ENCODE data around the gene LY6G6D.
A peak's percentile ranks its signal among the peaks of the same experiment; 100 is the strongest.
"Not testable (repeated sequence)": the region's sequence is repeated elsewhere in the genome, so short reads cannot be mapped to it uniquely, and the experiment has no call there.

The LY6G6D gene

GRCh38 chr6:31692886-31693285, 22.3 kb upstream of the LY6G6D start:
- DNase-seq = no peak

GRCh38 chr6:31693535-31693934, 21.6 kb upstream of the LY6G6D start:
- no peak for DNase-seq

GRCh38 chr6:31697555-31697954, 17.6 kb upstream of the LY6G6D start:
- no peak for DNase-seq

GRCh38 chr6:31700740-31701401, 14.3 kb upstream of the LY6G6D start:
- no peak for DNase-seq

GRCh38 chr6:31701666-31702404, 13.3 kb upstream of the LY6G6D start:
- no peak for DNase-seq

GRCh38 chr6:31702405-31702818, 12.7 kb upstream of the LY6G6D start:
- no peak for DNase-seq

GRCh38 chr6:31702819-31703716, 12.1 kb upstream of the LY6G6D start, which contains the start of gene ABHD16A:
TSS of gene ABHD16A (minus strand) at chr6:31703324. CDS start at chr6:31703281, 43 bp downstream.
- DNase-seq = peak; percentile 94

- DNase-seq = no peak
Measured at GRCh38 chr6:31705931-31706330, 9.2 kb upstream of the LY6G6D start.

- no peak for DNase-seq
Measured at GRCh38 chr6:31706599-31706998, 8.5 kb upstream of the LY6G6D start, which contains the start of gene LY6G6F. TSS of gene LY6G6F (plus strand) at chr6:31706866. CDS start at chr6:31706907, 41 bp downstream.

- no peak for DNase-seq
Measured at GRCh38 chr6:31707701-31708100, 7.4 kb upstream of the LY6G6D start.

- DNase-seq = no peak
Measured at GRCh38 chr6:31708224-31708623, 6.9 kb upstream of the LY6G6D start.

- DNase-seq = not testable (repeated sequence)
Measured at GRCh38 chr6:31709157-31709556, 6.0 kb upstream of the LY6G6D start.

GRCh38 chr6:31710523-31711219, 4.5 kb upstream of the LY6G6D start:
- DNase-seq = no peak

- DNase-seq = peak; percentile 71
Measured at GRCh38 chr6:31711233-31711632, 3.9 kb upstream of the LY6G6D start.

- DNase-seq = peak; percentile 30
Measured at GRCh38 chr6:31712296-31712695, 2.9 kb upstream of the LY6G6D start.

- no peak for DNase-seq
Measured at GRCh38 chr6:31713465-31713864, 1.7 kb upstream of the LY6G6D start.

GRCh38 chr6:31713991-31714684, 1.0 kb upstream of the LY6G6D start:
- no peak for DNase-seq

GRCh38 chr6:31717499-31718222, 2.5 kb downstream of the LY6G6D start:
- no peak for DNase-seq

GRCh38 chr6:31718265-31718664, 3.1 kb downstream of the LY6G6D start:
- DNase-seq = no peak

- no peak for DNase-seq
Measured at GRCh38 chr6:31719001-31719400, 3.9 kb downstream of the LY6G6D start.

GRCh38 chr6:31720196-31720770, 5.1 kb downstream of the LY6G6D start:
- no peak for DNase-seq
